SK-N-SH treated with all-trans-retinoic acid at 6 μM for 48 hours (cell line): ENCODE measurements around the gene MED16.

Source experiments
- ATAC-seq: fragments of 200-7000 bp; cut with Tn5 transposase; 3 replicates; pipeline ENCODE4 v1.9.1; 2020; ENCODE audit warnings: mild to moderate bottlenecking, moderate library complexity
- ARNTL ChIP-seq: fragments of 450-650 bp; formaldehyde crosslinking; IDR thresholded peaks from 2 replicates; pipeline ENCODE4 v1.5.0; 2020; ENCODE audit warnings: low read depth, mild to moderate bottlenecking, moderate library complexity, borderline replicate concordance
- CREB5 ChIP-seq: fragments of 250-450 bp; sonication (Bioruptor Pico); IDR thresholded peaks from 2 replicates; pipeline ENCODE4 v1.5.1; 2020; ENCODE audit warnings: low read depth, mild to moderate bottlenecking, moderate library complexity
- CSDC2 ChIP-seq: fragments of 250-450 bp; sonication (Bioruptor Pico); IDR thresholded peaks from 2 replicates; pipeline ENCODE4 v1.5.0; 2020; ENCODE audit warnings: mild to moderate bottlenecking, moderate library complexity
- CSRNP3 ChIP-seq: fragments of 250-450 bp; sonication (Bioruptor Pico); IDR thresholded peaks from 2 replicates; pipeline ENCODE4 v1.5.1; 2021; ENCODE audit warnings: mild to moderate bottlenecking, moderate library complexity
- ESRRG ChIP-seq: fragments of 250-450 bp; sonication (Bioruptor Pico); IDR thresholded peaks from 2 replicates; pipeline ENCODE4 v1.6.1; 2021; ENCODE audit warnings: mild to moderate bottlenecking
- GLIS3 ChIP-seq: fragments of 250-450 bp; sonication (Bioruptor Pico); IDR thresholded peaks from 2 replicates; pipeline ENCODE4 v1.5.0; 2020; ENCODE audit warnings: mild to moderate bottlenecking, moderate library complexity
- ISL1 ChIP-seq: fragments of 250-450 bp; sonication (Bioruptor Pico); IDR thresholded peaks from 2 replicates; pipeline ENCODE4 v2.1.2; 2022; ENCODE audit warnings: mild to moderate bottlenecking, moderate library complexity
- OSR1 ChIP-seq: fragments of 250-450 bp; sonication (Bioruptor Pico); IDR thresholded peaks from 2 replicates; pipeline ENCODE4 v1.8.0; 2022; ENCODE audit warnings: moderate library complexity, mild to moderate bottlenecking, inconsistent platforms
- PPARA ChIP-seq: fragments of 250-450 bp; sonication (Bioruptor Pico); IDR thresholded peaks from 2 replicates; pipeline ENCODE4 v1.5.0; 2020; ENCODE audit warnings: mild to moderate bottlenecking, borderline replicate concordance
- RARB ChIP-seq: fragments of 250-450 bp; sonication (Bioruptor Pico); IDR thresholded peaks from 2 replicates; pipeline ENCODE4 v1.8.0; 2021; ENCODE audit warnings: mild to moderate bottlenecking, moderate library complexity
- SNAI2 ChIP-seq: fragments of 250-450 bp; sonication (Bioruptor Pico); IDR thresholded peaks from 2 replicates; pipeline ENCODE4 v1.5.0; 2020; ENCODE audit warnings: mild to moderate bottlenecking, moderate library complexity
- TCF4 ChIP-seq: fragments of 250-450 bp; sonication (Bioruptor Pico); IDR thresholded peaks from 2 replicates; pipeline ENCODE4 v1.8.0; 2021; ENCODE audit warnings: mild to moderate bottlenecking, moderate library complexity, borderline replicate concordance
- TOX ChIP-seq: fragments of 250-450 bp; sonication (Bioruptor Pico); IDR thresholded peaks from 2 replicates; pipeline ENCODE4 v1.8.0; 2021; ENCODE audit warnings: mild to moderate bottlenecking, moderate library complexity, borderline replicate concordance
- ZC3H10 ChIP-seq: fragments of 250-450 bp; sonication (Bioruptor Pico); IDR thresholded peaks from 2 replicates; pipeline ENCODE4 v1.5.1; 2021; ENCODE audit warnings: mild to moderate bottlenecking, moderate library complexity
- ZFP3 ChIP-seq: fragments of 250-450 bp; sonication (Bioruptor Pico); IDR thresholded peaks from 2 replicates; pipeline ENCODE4 v1.5.0; 2020; ENCODE audit warnings: mild to moderate bottlenecking, moderate library complexity
- ZNF565 ChIP-seq: fragments of 450-650 bp; formaldehyde crosslinking; conservative IDR thresholded peaks from 2 replicates; pipeline ENCODE4 v1.5.0; 2020; ENCODE audit warnings: low read depth, mild to moderate bottlenecking, moderate library complexity
- ZNF70 ChIP-seq: fragments of 450-650 bp; formaldehyde crosslinking; IDR thresholded peaks from 2 replicates; pipeline ENCODE4 v1.5.0; 2020; ENCODE audit warnings: mild to moderate bottlenecking, moderate library complexity
- ZNF8 ChIP-seq: fragments of 450-650 bp; formaldehyde crosslinking; IDR thresholded peaks from 2 replicates; pipeline ENCODE4 v1.5.0; 2020; ENCODE audit warnings: mild to moderate bottlenecking, moderate library complexity
- TF ChIP-seq, protein P1 (sequence below): fragments of 250-450 bp; sonication (Bioruptor Pico); IDR thresholded peaks from 2 replicates; pipeline ENCODE4 v1.8.0; 2020; ENCODE audit warnings: mild to moderate bottlenecking, moderate library complexity, borderline replicate concordance
- TF ChIP-seq, protein P2 (sequence below): fragments of 250-450 bp; sonication (Bioruptor Pico); IDR thresholded peaks from 2 replicates; pipeline ENCODE4 v1.8.0; 2021; ENCODE audit warnings: low read depth, mild to moderate bottlenecking, moderate library complexity, borderline replicate concordance

The MED16 gene

DNA sequence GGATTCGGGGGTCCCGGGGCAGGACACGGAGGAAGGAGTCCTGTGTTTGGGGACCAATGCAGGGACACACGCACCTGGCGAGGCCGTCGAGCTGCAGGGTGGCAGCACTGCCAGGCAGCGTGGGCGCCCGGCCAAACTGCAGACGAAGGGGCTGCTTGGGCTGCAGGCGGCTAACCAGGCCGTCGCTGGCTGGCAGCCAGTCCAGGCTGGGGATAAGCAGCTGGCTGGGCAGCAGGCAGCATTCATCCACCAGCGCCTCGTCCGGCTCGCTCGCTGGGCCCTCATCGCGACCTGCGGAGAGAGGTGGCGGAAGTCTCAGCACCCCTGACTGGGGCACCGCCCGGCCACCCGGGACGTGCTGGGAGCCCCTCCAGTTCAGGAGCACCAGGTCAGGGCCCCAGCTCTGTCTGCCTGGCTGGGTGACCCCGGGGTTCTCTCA is 22.0 kb downstream of the MED16 start (continued):
- TF ChIP-seq CREB5 (CRISPR knock-in tag), result no peak
- TF ChIP-seq, protein P1, sequence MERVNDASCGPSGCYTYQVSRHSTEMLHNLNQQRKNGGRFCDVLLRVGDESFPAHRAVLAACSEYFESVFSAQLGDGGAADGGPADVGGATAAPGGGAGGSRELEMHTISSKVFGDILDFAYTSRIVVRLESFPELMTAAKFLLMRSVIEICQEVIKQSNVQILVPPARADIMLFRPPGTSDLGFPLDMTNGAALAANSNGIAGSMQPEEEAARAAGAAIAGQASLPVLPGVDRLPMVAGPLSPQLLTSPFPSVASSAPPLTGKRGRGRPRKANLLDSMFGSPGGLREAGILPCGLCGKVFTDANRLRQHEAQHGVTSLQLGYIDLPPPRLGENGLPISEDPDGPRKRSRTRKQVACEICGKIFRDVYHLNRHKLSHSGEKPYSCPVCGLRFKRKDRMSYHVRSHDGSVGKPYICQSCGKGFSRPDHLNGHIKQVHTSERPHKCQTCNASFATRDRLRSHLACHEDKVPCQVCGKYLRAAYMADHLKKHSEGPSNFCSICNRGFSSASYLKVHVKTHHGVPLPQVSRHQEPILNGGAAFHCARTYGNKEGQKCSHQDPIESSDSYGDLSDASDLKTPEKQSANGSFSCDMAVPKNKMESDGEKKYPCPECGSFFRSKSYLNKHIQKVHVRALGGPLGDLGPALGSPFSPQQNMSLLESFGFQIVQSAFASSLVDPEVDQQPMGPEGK (CRISPR knock-in tag), result no peak

DNA sequence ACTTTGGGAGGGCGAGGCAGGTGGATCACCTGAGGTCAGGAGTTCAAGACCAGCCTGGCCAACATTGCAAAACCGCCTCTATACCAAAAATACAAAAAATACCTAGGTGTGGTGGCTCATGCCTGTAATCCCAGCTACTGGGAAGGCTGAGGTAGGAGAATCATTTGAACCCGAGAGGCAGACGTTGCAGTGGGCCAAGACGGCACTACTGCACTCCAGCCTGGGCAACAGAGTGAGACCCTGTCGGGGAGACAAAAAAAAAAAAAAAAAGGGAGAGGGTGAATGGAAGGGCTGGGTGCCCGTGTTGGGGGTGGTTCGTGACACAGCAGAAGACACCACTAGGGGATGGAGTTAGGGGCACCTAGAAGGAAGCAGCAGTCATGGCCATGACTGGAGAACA is 22.7 kb downstream of the MED16 start:
- TF ChIP-seq CSRNP3 (CRISPR knock-in tag), result no peak
- TF ChIP-seq OSR1 (CRISPR knock-in tag), result no peak
- TF ChIP-seq CSDC2 (CRISPR knock-in tag), result no peak
- TF ChIP-seq ESRRG (CRISPR knock-in tag), result no peak
- TF ChIP-seq ZNF70, result no peak
- no peak for TF ChIP-seq TOX (CRISPR knock-in tag)
- no peak for TF ChIP-seq ZNF8
- TF ChIP-seq, protein P1 (CRISPR knock-in tag), result no peak
- no peak for TF ChIP-seq ZNF565 (CRISPR knock-in tag)
- no peak for TF ChIP-seq RARB (CRISPR knock-in tag)
- no peak for TF ChIP-seq ARNTL (CRISPR knock-in tag)
- no peak for TF ChIP-seq TCF4
- no peak for TF ChIP-seq ZC3H10 (CRISPR knock-in tag)
- TF ChIP-seq CREB5 (CRISPR knock-in tag), result no peak
- no peak for TF ChIP-seq PPARA (CRISPR knock-in tag)
- TF ChIP-seq GLIS3 (CRISPR knock-in tag), result no peak
- no peak for TF ChIP-seq SNAI2 (CRISPR knock-in tag)
- no peak for TF ChIP-seq ISL1
- TF ChIP-seq, protein P2, sequence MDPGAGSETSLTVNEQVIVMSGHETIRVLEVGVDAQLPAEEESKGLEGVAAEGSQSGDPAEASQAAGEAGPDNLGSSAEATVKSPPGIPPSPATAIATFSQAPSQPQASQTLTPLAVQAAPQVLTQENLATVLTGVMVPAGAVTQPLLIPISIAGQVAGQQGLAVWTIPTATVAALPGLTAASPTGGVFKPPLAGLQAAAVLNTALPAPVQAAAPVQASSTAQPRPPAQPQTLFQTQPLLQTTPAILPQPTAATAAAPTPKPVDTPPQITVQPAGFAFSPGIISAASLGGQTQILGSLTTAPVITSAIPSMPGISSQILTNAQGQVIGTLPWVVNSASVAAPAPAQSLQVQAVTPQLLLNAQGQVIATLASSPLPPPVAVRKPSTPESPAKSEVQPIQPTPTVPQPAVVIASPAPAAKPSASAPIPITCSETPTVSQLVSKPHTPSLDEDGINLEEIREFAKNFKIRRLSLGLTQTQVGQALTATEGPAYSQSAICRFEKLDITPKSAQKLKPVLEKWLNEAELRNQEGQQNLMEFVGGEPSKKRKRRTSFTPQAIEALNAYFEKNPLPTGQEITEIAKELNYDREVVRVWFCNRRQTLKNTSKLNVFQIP (CRISPR knock-in tag), result no peak
- TF ChIP-seq ZFP3 (CRISPR knock-in tag), result no peak
- TF ChIP-seq, all 23 proteins: peak for 0
- ATAC-seq, result no peak

DNA sequence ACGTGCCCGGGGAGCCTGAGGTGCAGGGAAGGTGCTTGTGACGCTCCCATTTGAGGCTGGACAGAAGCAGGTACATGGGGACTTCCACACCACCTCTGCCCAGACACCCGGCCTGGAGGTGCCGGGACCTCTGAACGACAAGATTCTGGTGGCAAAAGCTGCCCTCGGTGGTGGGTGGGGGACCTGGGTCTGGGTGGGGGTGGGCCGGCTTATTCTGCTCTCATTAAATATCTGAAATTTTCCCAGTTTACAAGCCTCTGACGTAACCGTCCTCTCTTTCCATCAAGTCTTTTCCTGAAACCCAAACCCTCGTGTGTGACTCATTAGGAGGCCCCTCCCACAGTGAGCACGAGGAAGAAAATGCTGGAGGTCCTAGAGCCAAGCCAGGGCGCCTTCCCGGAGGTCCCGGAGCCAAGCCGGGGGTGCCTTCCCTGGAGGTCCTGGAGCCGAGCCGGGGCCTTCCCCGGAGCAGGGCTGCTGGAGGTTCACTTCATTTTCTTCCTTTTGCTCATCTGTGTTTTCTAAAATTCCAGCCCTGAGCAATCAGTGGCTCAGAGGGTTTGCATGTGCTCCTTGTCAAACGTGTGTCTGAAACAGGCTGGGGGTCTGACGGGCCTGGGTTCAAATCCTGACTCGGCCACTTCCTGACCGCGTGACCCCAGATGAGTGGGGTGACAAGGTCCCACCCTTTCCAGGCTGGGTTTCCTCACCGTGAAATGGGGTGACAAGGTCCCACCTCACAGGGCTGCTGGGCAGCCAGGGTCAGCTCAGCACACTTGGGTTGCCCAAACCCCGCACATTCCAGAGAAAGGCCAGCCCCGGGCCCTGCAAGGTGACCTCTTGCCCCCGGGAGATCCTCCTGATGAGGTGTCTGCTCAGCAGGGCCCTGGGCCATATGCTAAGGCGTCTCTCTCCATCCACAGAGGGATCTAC is 23.5 kb downstream of the MED16 start:
- TF ChIP-seq CSRNP3 (CRISPR knock-in tag), result no peak
- TF ChIP-seq, protein P1 (CRISPR knock-in tag), result 0 out of 2 replicates have a peak, but pooled peaks have one; percentile 37
- peak; percentile 74 for ATAC-seq
